ENCODE measurements around the gene PRKCI.

- no peak for TF ChIP-seq POLR2A (IDR thresholded peaks at IDR 0.05)
- TF ChIP-seq CTCF (IDR thresholded peaks at IDR 0.05) = no peak
These were observed 32.6 kb upstream of the PRKCI start for GRCh38 chr3:170189398-170190256.

All from lower leg skin (tissue), 3 donors.